ENCODE data around the gene DDX1.

GRCh38 chr2:15594291-15595256 lies 2.9 kb downstream of the DDX1 start:
- TF ChIP-seq SPI1 (IDR thresholded peaks at IDR 0.05; ENCODE audit: low read depth, low read length) (no peak), PAX5 (IDR thresholded peaks at IDR 0.05; ENCODE audit: insufficient read depth, low read length, severe bottlenecking) (no peak), POLR2A (IDR thresholded peaks at IDR 0.05; ENCODE audit: low read depth, low read length) (no peak), TAF1 (IDR thresholded peaks at IDR 0.05; ENCODE audit: low read depth, low read length) (no peak), POLR2AphosphoS5 (IDR thresholded peaks at IDR 0.05; ENCODE audit: low read depth, low read length) (no peak)
